K562 (cell line): ENCODE results near the gene KRT35.

Experiments
- MCM2 ChIP-seq: fragments of 450-650 bp; IDR thresholded peaks from 2 replicates; pipeline ENCODE4 v1.6.1; 2017; ENCODE audit warnings: low read depth, mild to moderate bottlenecking
- TRIM24 ChIP-seq, 2 experiments: fragments of 450-650 bp; IDR thresholded peaks; 2 replicates each; pipeline ENCODE4 v1.6.1; 2016
- ZNF12 ChIP-seq: sonication (generic); formaldehyde crosslinking; IDR thresholded peaks from 2 replicates; pipeline ENCODE4 v1.4.0; 2020; ENCODE audit warnings: mild to moderate bottlenecking, missing genetic modification reagents
- ZNF274 ChIP-seq: IDR thresholded peaks from 2 replicates; pipeline ENCODE4 v1.6.1; 2011; ENCODE audit warnings: low read depth, mild to moderate bottlenecking, low read length, moderate library complexity, borderline replicate concordance
- ZNF347 ChIP-seq: fragments of 450-650 bp; formaldehyde crosslinking; IDR thresholded peaks from 2 replicates; pipeline ENCODE4 v1.4.0; 2020; ENCODE audit warnings: low read depth, mild to moderate bottlenecking, moderate library complexity

GRCh38 chr17:41444640-41445039 lies 36.3 kb downstream of the KRT35 start:
- no peak for TF ChIP-seq MCM2
- TF ChIP-seq ZNF274: no peak
- no peak for TF ChIP-seq ZNF12 (CRISPR knock-in tag)
- TF ChIP-seq TRIM24 (IDR thresholded peaks at IDR 0.05): no peak
- no peak for TF ChIP-seq ZNF347 (CRISPR knock-in tag)
